CD1c-positive myeloid dendritic cell (primary cell): ENCODE measurements around the gene QKI.
"Not testable (repeated sequence)": the region's sequence is repeated elsewhere in the genome, so short reads cannot be mapped to it uniquely, and the experiment has no call there.

ENCODE experiments used
- DNase-seq: peaks from one replicate; pipeline ENCODE4 v3.0.0-alpha.2; 2016; ENCODE audit errors: extremely low spot score

Gene QKI

GRCh38 chr6:163439390-163439789 lies 24.9 kb downstream of the QKI start:
- DNase-seq, result not testable (repeated sequence)

- no peak for DNase-seq
Observed at GRCh38 chr6:163439997-163440396, 25.5 kb downstream of the QKI start.

- DNase-seq, result no peak
Observed at GRCh38 chr6:163442336-163442735, 27.8 kb downstream of the QKI start.

- no peak for DNase-seq
Observed at GRCh38 chr6:163444077-163444476, 29.6 kb downstream of the QKI start.

GRCh38 chr6:163446549-163446948 lies 32.0 kb downstream of the QKI start:
- DNase-seq, result no peak

- DNase-seq, result no peak
Observed at GRCh38 chr6:163449076-163449475, 34.6 kb downstream of the QKI start.

- no peak for DNase-seq
Observed at GRCh38 chr6:163454425-163454824, 39.9 kb downstream of the QKI start.

- no peak for DNase-seq
Observed at GRCh38 chr6:163455552-163455951, 41.0 kb downstream of the QKI start.

- peak; percentile 57 for DNase-seq
Observed at GRCh38 chr6:163457637-163458561, 43.4 kb downstream of the QKI start.

- no peak for DNase-seq
Observed at GRCh38 chr6:163459007-163459406, 44.5 kb downstream of the QKI start.

GRCh38 chr6:163459536-163459935 lies 45.0 kb downstream of the QKI start:
- no peak for DNase-seq

GRCh38 chr6:163460307-163460782 lies 45.8 kb downstream of the QKI start:
- peak; percentile 37 for DNase-seq

GRCh38 chr6:163461696-163462095 lies 47.2 kb downstream of the QKI start:
- DNase-seq, result peak; percentile 15

- no peak for DNase-seq
Observed at GRCh38 chr6:163463180-163463579, 48.7 kb downstream of the QKI start.

- DNase-seq, result no peak
Observed at GRCh38 chr6:163463795-163464194, 49.3 kb downstream of the QKI start.

- DNase-seq, result no peak
Observed at GRCh38 chr6:163466839-163467390, 52.4 kb downstream of the QKI start.

- DNase-seq, result no peak
Observed at GRCh38 chr6:163468738-163469137, 54.2 kb downstream of the QKI start.

GRCh38 chr6:163469459-163469985 lies 55.0 kb downstream of the QKI start:
- DNase-seq, result peak; percentile 45

GRCh38 chr6:163470611-163471010 lies 56.1 kb downstream of the QKI start:
- no peak for DNase-seq

GRCh38 chr6:163474581-163474980 lies 60.1 kb downstream of the QKI start:
- no peak for DNase-seq

- DNase-seq, result not testable (repeated sequence)
Observed at GRCh38 chr6:163476946-163477345, 62.4 kb downstream of the QKI start.

GRCh38 chr6:163483107-163483506 lies 68.6 kb downstream of the QKI start:
- DNase-seq, result no peak

GRCh38 chr6:163485388-163485851 lies 70.9 kb downstream of the QKI start:
- DNase-seq, result no peak
